Measurements from ENCODE around the gene ZNF577. TPM values are rescaled to one million over a fixed set of nuclear protein-coding genes. Genes with fewer than 3 reads are reported as not detected.

Gene ZNF577
- total RNA-seq, 1 experiment from 2014 or later, result 3.7 TPM

GRCh38 chr19:51873097-51873496 lies 14.7 kb downstream of the ZNF577 start:
- no peak for DNase-seq (ENCODE audit: low read depth)

GRCh38 chr19:51861870-51862622 lies 25.7 kb downstream of the ZNF577 start:
- no peak for DNase-seq (ENCODE audit: low read depth)

- no peak for DNase-seq (ENCODE audit: low read depth)
Measured at GRCh38 chr19:51837145-51837544, 50.6 kb downstream of the ZNF577 start.

- no peak for DNase-seq (ENCODE audit: low read depth)
Measured at GRCh38 chr19:51830274-51830673, 57.5 kb downstream of the ZNF577 start.

- DNase-seq (ENCODE audit: low read depth), result no peak
Measured at GRCh38 chr19:51824281-51825005, 63.3 kb downstream of the ZNF577 start.

GRCh38 chr19:51822946-51823345 lies 64.8 kb downstream of the ZNF577 start:
- no peak for DNase-seq (ENCODE audit: low read depth)

GRCh38 chr19:51822325-51822724 lies 65.4 kb downstream of the ZNF577 start:
- DNase-seq (ENCODE audit: low read depth), result peak; percentile 45

- no peak for DNase-seq (ENCODE audit: low read depth)
Measured at GRCh38 chr19:51821921-51822320, 65.8 kb downstream of the ZNF577 start.

- DNase-seq (ENCODE audit: low read depth), result no peak
Measured at GRCh38 chr19:51821456-51821855, 66.3 kb downstream of the ZNF577 start.

Other genes starting within 250 kb of the ZNF577 start
- not detected in 2 replicates for gene SIGLEC14, start 241.1 kb downstream of the ZNF577 start, total RNA-seq (2014; rRNA removed; shearing (Covaris generic))
- 13.6 and 15.4 TPM in 2 replicates for gene SPACA6, start 194.6 kb downstream of the ZNF577 start, total RNA-seq (2014; rRNA removed; shearing (Covaris generic))
- 0.12 and 1.4 TPM in 2 replicates for gene HAS1, start 164.0 kb downstream of the ZNF577 start, total RNA-seq (2014; rRNA removed; shearing (Covaris generic))
- gene FPR1, start 136.1 kb downstream of the ZNF577 start, total RNA-seq (2014; rRNA removed; shearing (Covaris generic)), result 9.4 and 13.2 TPM in 2 replicates
- 8.1 and 8.4 TPM in 2 replicates for gene FPR2, start 126.8 kb downstream of the ZNF577 start, total RNA-seq (2014; rRNA removed; shearing (Covaris generic))
- 0.60 and 0.98 TPM in 2 replicates for gene FPR3, start 92.8 kb downstream of the ZNF577 start, total RNA-seq (2014; rRNA removed; shearing (Covaris generic))
- 7.8 and 10.1 TPM in 2 replicates for gene ZNF649, start 17.1 kb upstream of the ZNF577 start, total RNA-seq (2014; rRNA removed; shearing (Covaris generic))
- gene ZNF613, start 39.5 kb upstream of the ZNF577 start, total RNA-seq (2014; rRNA removed; shearing (Covaris generic)), result 3.7 and 4.6 TPM in 2 replicates
- gene ZNF350, start 98.9 kb upstream of the ZNF577 start, total RNA-seq (2014; rRNA removed; shearing (Covaris generic)), result 7.7 and 8.8 TPM in 2 replicates
- 10.9 and 16.6 TPM in 2 replicates for gene ZNF615, start 120.3 kb upstream of the ZNF577 start, total RNA-seq (2014; rRNA removed; shearing (Covaris generic))
- gene ZNF614, start 140.4 kb upstream of the ZNF577 start, total RNA-seq (2014; rRNA removed; shearing (Covaris generic)), result 14.2 and 15.4 TPM in 2 replicates
- 7.1 and 7.6 TPM in 2 replicates for gene ZNF432, start 160.9 kb upstream of the ZNF577 start, total RNA-seq (2014; rRNA removed; shearing (Covaris generic))
- gene ZNF841, start 207.8 kb upstream of the ZNF577 start, total RNA-seq (2014; rRNA removed; shearing (Covaris generic)), result 7.4 and 11.9 TPM in 2 replicates